ENCODE data around the gene HNMT.
"Not testable (repeated sequence)": the region's sequence is repeated elsewhere in the genome, so short reads cannot be mapped to it uniquely, and the experiment has no call there.

Gene HNMT

GRCh38 chr2:137977790-137978189, 13.5 kb downstream of the HNMT start:
- no peak for DNase-seq

GRCh38 chr2:137980459-137980858, 16.2 kb downstream of the HNMT start:
- DNase-seq = no peak

- no peak for DNase-seq
These were observed 16.9 kb downstream of the HNMT start for GRCh38 chr2:137981112-137981656.

GRCh38 chr2:137983581-137983980, 19.3 kb downstream of the HNMT start:
- no peak for DNase-seq

GRCh38 chr2:137986268-137986667, 22.0 kb downstream of the HNMT start:
- DNase-seq = no peak

- DNase-seq = no peak
These were observed 22.7 kb downstream of the HNMT start for GRCh38 chr2:137987011-137987410.

GRCh38 chr2:137991078-137991477, 26.8 kb downstream of the HNMT start:
- DNase-seq = no peak

GRCh38 chr2:137992039-137992646, 27.9 kb downstream of the HNMT start:
- DNase-seq = no peak

GRCh38 chr2:137993715-137994476, 29.6 kb downstream of the HNMT start:
- not testable (repeated sequence) for DNase-seq

GRCh38 chr2:137995368-137995767, 31.1 kb downstream of the HNMT start:
- not testable (repeated sequence) for DNase-seq

- DNase-seq = not testable (repeated sequence)
These were observed 31.9 kb downstream of the HNMT start for GRCh38 chr2:137996158-137996557.

GRCh38 chr2:137997733-137998132, 33.5 kb downstream of the HNMT start:
- no peak for DNase-seq

- no peak for DNase-seq
These were observed 34.2 kb downstream of the HNMT start for GRCh38 chr2:137998503-137998902.

- DNase-seq = no peak
These were observed 35.0 kb downstream of the HNMT start for GRCh38 chr2:137999273-137999672.

GRCh38 chr2:138000009-138000408, 35.7 kb downstream of the HNMT start:
- no peak for DNase-seq

- no peak for DNase-seq
These were observed 36.5 kb downstream of the HNMT start for GRCh38 chr2:138000796-138001195.

GRCh38 chr2:138003411-138003810, 39.1 kb downstream of the HNMT start:
- no peak for DNase-seq

GRCh38 chr2:138007431-138007830, 43.2 kb downstream of the HNMT start:
- no peak for DNase-seq

GRCh38 chr2:138009622-138010021, 45.3 kb downstream of the HNMT start:
- DNase-seq = no peak

GRCh38 chr2:138010890-138011289, 46.6 kb downstream of the HNMT start:
- DNase-seq = no peak

GRCh38 chr2:138012082-138012481, 47.8 kb downstream of the HNMT start:
- DNase-seq = no peak

- no peak for DNase-seq
These were observed 48.7 kb downstream of the HNMT start for GRCh38 chr2:138012968-138013367.

- no peak for DNase-seq
These were observed 49.4 kb downstream of the HNMT start for GRCh38 chr2:138013639-138014038.

- DNase-seq = no peak
These were observed 51.2 kb downstream of the HNMT start for GRCh38 chr2:138015494-138015893.

Measured in activated CD4-positive, alpha-beta T cell treated with anti-CD3 and anti-CD28 coated beads, Interleukin-2, amount 50 U/mL, for 1 hour (primary cell).